ENCODE measurements around the gene LRRFIP1.

The LRRFIP1 gene

GRCh38 chr2:237599465-237600110 is 27.8 kb upstream of the LRRFIP1 start:
- no peak for TF ChIP-seq CTCF (IDR thresholded peaks at IDR 0.05; ENCODE audit: borderline replicate concordance, insufficient read depth, low read depth, low read length)
- no peak overlapping the region for H3K4me3 ChIP-seq (ENCODE audit: low read depth, low read length)

GRCh38 chr2:237600205-237600846 is 27.1 kb upstream of the LRRFIP1 start:
- TF ChIP-seq CTCF (IDR thresholded peaks at IDR 0.05; ENCODE audit: borderline replicate concordance, insufficient read depth, low read depth, low read length), result no peak
- H3K4me3 ChIP-seq (ENCODE audit: low read depth, low read length), result no peak overlapping the region

GRCh38 chr2:237601453-237602116 is 25.8 kb upstream of the LRRFIP1 start:
- TF ChIP-seq CTCF (IDR thresholded peaks at IDR 0.05; ENCODE audit: borderline replicate concordance, insufficient read depth, low read depth, low read length), result no peak

GRCh38 chr2:237602409-237602808 is 25.0 kb upstream of the LRRFIP1 start:
- TF ChIP-seq CTCF (IDR thresholded peaks at IDR 0.05; ENCODE audit: borderline replicate concordance, insufficient read depth, low read depth, low read length), result no peak
- H3K4me3 ChIP-seq (ENCODE audit: low read depth, low read length), result no peak overlapping the region

More at GRCh38 chr2:237601453-237602116, 25.8 kb upstream of the LRRFIP1 start:
- no peak overlapping the region for H3K4me3 ChIP-seq (ENCODE audit: low read depth, low read length)

GRCh38 chr2:237603049-237603717 is 24.2 kb upstream of the LRRFIP1 start:
- TF ChIP-seq CTCF (IDR thresholded peaks at IDR 0.05; ENCODE audit: borderline replicate concordance, insufficient read depth, low read depth, low read length), result no peak
- no peak overlapping the region for H3K4me3 ChIP-seq (ENCODE audit: low read depth, low read length)

- TF ChIP-seq CTCF (IDR thresholded peaks at IDR 0.05; ENCODE audit: borderline replicate concordance, insufficient read depth, low read depth, low read length), result no peak
- H3K4me3 ChIP-seq (ENCODE audit: low read depth, low read length), result no peak overlapping the region
These were observed 23.5 kb upstream of the LRRFIP1 start for GRCh38 chr2:237603718-237604362.

Data from GM12875 (cell line).